ENCODE measurements around the gene MYCL.
"Not testable (repeated sequence)": the region's sequence is repeated elsewhere in the genome, so short reads cannot be mapped to it uniquely, and the experiment has no call there.

Gene MYCL

DNA sequence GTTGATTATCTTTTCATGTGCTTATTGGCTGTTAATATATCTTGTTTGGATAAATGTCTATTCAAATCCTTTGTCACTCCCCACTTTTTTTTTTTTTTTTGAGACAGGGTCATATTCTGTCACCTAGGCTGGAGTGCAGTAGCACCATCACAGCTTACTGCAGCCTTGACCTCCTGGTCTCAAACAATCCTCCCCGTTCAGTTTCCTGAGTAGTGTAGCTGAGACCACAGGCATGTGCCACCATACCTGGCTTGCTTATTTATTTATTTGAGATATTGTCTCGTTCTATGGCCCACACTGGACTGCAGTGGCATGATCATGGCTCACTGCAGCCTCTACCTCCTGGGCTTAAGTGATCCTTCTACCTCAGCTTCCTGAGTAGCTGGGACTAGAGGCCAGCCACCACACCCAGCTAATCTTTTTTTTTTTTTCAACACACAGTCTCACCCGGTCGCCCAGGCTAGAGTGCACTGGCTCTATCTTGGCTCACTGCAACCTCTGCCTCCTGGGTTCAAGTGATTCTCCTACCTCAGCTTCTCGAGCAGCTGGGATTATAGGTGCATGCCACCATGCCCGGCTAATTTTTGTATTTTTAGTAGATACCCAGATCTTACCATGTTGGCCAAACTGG, 13.9 kb upstream of the MYCL start:
- no peak for DNase-seq

DNA sequence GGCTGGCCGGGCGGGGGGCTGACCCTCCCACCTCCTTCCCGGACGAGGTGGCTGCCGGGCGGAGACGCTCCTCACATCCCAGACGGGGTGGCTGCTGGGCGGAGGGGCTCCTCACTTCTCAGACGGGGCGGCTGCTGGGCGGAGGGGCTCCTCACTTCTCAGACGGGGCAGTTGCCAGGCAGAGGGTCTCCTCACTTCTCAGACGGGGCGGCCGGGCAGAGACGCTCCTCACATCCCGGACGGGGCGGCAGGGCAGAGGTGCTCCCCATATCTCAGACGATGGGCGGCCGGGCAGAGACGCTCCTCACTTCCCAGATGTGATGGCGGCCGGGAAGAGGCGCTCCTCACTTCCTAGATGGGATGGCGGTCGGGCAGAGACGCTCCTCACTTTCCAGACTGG, 11.4 kb upstream of the MYCL start:
- not testable (repeated sequence) for DNase-seq

DNA sequence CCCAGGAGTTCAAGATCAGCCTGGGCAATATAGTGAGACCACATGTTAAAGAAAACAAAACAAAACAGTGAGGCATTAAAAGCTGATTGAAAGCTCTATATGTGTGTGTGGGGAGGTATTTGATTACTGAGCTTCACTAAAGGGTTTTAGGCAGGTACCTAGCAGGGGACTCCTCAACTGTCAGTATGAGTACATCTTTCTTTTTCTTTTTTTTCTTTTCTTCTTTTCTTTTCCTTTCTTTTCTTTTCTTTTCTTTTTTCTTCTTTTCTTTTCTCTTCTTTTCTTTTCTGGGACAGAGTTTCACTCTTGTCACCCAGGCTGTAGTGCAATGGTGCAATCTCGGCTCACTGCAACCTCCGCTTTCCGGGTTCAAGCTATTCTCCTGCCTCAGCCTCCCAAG, 8.5 kb upstream of the MYCL start:
- DNase-seq = no peak

DNA sequence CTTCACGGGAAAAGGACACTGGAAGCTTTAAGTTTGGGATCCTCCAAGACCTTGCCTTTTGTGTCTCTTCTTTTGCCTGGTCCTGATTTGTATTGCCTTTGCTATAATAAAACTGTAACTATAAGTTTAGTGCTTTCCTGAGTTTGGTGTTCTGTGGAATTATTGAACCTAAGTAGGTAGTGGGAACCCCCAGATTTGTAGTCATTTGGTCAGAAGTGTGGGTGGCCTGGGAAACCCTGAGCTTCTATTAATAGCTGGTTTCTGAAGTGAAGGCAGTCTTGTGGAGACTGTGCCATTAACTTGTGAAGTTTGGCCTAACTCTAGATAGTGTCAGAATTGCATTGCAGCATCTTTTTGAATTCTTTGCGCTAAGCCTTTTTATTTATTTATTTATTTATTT, 6.8 kb upstream of the MYCL start:
- DNase-seq = no peak

DNA sequence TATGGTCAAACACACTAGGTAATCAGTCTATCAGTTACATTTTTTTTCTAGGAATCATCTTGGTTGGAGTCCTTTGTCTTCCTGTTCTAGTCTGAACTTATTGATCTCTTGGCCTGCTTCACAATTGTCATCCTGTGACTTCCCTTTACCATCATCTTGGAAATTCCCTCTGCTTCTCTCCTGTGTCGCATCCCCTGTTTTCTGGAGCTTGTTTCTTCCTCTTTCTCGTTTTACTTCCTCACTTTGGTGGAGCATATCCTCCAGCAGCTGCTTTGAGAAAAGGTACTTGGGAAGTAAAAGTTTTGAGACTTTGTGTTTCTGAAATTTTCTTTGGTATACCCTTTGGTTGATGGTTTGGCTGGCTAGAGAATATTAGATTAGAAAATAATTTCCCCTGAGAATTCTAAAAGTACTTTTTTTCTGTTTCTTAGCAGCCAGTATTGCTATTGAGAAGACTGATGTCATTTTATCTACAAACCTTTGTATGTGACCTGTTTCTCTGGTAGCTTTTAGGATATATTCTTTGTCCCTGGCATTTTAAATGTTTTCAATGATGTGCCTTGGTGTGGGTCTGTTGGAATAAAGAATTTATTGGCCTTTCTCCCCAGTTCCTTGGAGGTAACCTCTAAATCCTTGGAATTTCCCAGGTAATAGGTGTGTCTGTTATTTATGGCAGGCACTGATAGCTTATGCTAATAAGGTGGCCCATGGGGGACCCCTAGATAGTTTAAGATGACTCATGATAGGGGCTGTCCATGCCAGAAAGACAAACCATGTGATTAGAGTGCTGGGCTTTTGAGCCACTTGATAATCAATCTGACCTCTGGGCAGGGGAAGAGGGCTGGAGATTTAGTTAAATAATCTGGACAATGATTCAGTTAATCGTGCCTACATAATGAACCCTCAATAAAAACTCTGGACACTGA, 6.1 kb upstream of the MYCL start:
- DNase-seq = no peak

DNA sequence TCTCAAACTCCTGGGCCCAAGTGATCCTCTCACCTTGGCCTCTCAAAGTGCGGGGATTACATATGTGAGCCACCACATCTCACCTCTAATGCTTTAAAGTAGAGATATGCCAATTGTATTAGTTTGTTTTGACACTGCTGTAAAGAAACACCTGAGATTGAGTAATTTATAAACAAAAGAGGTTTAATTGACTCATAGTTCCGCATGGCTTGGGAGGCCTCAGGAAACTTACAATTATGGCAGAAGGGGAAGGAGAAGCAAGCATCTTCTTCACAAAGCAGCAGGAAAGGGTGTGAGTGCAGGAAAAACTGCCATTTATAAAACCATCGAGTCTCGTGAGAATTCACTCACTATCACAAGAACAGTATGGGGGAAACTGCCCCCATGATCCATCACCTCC, 3.5 kb upstream of the MYCL start:
- no peak for DNase-seq

DNA sequence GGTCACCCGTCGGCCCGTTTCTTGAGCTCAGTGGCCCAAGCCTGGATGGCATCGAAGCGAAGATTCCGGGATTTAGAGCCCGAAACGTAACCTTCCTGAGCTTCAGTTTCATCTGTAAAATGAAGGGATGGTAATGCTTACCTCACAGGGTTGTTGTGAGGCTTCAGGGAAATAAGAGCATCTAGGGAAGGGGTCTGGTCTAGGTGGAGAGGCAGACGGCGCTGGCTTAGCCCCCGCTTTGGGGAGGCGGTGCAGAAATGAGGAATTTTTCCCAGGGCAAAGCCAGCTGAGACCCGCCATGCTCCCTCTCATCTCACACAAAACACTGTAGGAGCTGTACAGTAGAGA, 717 bp upstream of the MYCL start:
- no peak for DNase-seq

DNA sequence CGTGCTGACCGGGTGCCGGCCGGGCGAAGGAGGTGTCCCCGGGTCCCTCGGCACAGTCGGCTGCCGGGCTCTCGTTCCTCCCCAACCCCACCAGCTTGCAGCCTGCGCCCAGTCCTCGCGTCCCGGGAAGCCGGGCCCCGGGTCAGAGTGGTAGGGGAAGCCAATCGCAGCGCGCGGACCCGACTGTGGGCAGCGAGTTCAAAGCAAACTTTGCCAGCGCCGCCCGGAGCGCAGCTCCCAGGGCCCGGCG, 328 bp downstream of the MYCL start:
- no peak for DNase-seq

DNA sequence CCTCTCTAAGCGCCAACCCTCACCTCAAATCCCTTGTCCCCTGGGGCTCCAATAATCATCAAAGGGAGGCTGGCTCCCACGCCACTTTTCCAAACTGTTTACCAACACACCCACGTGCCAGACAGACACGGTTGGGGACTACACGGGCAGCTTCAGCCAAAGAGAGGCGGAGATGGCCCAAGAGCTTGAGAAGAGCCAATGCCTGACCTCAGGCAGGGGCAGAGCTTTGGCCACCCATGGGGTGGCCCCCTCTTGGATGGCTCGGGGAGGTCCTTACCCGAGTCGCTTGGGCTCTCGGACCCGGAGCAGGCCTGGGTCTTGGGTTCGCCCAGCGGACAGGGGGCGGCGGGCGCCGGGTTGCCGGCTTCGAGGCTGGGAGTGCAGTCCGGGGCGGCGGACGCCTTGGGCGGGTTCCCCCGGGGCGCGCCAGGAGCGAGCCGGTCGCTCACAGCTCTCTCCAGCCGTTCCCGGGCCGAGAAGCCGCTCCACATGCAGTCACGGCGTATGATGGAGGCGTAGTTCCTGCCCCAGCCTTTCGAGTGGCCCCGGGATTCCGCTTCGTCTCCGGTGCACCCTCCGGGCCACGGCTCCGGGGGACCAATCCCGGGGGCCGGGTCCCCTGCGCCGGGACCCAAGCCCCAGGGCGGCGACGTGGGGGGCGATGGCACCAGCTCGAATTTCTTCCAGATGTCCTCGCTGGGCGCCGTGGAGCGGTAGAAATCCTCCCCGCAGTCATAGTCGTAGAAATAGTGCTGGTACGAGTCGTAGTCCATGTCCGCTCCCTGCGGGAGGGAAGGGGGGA, 854 bp downstream of the MYCL start:
- DNase-seq = no peak

DNA sequence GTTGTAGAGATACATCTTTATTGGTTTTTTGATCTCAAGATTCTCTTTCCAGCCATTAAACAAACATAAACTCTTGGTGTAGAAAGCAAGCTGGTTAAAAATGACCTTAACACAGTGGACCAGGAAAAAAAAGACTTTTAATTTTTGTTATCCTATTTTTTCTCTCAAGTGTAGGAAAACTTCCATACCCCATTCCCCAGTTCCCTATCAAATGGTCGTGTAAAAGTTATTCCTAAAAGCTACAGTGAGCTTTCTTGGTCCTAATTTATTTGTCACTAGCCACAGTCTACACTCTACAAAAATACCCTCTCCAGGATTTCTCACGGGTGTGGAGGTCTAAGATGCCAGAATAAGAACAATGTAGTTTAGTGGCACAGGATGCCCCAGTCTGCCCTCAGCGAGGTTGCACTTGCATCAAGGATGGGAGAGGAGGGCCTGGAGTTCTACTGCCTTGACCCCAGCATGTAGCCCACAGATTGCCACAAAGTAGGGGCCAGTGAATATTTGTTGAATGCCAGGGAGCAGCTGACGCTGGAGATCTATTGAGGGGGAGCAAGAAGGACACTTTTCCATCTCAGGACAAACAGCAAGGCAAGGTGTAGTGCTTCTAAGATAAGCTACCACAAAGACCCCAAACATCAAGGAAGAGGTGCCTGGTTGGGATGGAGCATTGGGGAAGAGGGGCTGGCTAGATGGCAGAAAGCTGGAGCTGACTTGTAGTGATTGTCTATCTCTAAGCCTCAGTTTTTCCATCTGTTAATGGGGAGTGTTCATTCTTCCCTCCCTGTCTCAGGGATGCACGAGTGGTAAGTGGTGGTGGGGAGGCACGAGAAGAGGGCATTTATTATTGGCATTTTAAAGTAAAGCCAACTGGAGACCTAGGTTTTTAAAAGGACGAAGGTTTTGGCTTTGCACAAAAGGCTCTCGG, 1.8 kb downstream of the MYCL start:
- DNase-seq = no peak

DNA sequence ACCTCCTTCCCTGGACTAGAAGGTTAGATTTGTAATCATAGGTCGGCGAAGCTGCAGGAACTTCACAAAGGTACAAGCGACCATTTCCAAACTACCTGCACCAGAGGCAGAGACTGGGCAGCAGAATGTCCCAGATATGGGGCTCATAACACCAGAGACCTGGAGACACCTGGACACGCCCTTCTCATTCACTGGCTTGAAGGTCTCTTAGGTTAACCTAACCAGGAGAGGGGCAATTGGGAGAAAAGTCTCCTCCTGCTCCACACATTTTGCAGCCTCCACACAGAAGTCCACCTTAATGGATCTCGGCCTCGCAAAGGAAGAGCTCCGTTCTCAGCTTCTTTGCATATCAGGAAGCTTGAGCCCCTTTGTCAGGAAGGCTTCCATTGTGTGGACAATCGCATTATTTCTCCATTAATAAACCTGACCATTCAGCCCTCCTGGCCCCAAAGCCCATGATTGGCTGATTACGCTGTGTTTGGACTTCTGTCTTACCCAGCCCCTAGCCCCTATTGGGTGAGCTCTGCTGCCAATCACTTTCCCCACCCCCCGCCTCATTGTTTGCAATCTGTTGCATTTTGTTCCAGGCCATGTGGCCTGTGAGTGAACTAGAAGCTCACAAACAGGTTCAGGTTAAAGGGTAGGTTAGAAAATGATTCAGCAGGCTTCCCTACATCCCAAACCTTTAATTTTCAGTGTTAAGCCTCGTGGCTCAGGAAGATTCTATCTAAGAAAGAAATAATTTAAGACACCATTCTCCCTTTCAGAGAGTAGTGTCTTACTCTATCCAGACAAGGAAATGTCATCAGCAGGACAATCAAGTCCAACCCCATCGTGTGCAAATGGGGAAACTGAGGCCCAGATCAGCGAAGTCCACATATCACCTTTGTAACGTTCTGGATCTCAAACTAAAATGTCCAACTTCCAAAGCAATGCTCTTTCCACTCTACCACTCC, 2.8 kb downstream of the MYCL start:
- no peak for DNase-seq

DNA sequence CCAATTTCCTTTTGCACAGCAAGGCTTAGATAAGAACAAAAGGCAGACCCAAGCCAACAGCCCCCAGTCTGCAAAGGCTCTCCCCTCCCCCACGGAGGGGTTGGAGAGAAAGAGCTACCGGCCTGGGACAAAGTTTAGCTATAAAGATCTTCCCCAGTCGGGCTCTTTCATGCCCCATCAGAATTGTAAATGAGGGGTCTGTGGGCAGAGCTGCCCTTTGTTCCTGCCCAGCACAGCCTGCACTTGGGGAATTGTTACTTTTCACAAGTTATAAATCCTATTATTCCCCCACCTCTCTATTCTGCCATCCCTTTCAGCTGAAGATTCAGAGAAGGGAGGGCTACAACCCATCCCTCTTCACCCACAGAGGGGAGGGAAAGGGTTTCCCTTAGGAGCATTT, 3.5 kb downstream of the MYCL start:
- DNase-seq = no peak

DNA sequence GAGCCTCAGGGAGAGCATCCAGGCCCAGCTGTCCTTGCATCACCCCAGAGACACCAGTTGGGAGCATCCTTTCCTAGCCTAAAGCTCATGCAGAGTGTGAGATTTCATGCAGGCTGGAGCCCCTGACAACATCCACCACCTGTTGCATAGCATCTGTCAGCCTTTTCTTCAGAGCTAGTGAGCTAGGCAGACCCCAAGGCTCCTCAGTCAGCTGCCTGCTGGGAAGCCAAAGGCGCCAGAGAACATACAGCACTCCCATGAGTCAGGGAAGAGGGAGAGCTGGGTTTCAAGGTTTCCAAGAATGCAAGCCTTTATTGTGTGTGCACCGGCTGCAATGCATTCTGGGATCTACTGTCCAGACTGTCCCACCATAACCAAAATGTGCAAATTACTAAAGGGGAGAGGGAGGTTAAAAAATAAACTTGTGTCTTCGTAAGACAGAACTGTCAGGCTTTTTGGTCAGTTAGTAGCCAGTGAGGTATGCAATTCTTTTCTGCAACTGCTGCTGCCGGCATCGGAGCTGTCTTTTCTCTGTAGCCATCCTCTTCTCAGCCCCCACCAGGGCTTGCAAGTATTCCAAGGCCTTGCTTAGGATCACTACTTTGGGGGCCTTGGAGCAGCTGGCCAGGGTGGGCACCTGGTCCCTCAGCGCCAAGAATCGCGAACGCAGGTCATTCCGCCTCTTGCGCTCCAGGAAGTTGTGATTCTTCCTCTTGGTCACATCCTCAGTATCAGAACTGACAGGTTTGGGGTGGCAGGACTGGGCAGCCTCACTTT, 4.6 kb downstream of the MYCL start:
- DNase-seq = no peak

DNA sequence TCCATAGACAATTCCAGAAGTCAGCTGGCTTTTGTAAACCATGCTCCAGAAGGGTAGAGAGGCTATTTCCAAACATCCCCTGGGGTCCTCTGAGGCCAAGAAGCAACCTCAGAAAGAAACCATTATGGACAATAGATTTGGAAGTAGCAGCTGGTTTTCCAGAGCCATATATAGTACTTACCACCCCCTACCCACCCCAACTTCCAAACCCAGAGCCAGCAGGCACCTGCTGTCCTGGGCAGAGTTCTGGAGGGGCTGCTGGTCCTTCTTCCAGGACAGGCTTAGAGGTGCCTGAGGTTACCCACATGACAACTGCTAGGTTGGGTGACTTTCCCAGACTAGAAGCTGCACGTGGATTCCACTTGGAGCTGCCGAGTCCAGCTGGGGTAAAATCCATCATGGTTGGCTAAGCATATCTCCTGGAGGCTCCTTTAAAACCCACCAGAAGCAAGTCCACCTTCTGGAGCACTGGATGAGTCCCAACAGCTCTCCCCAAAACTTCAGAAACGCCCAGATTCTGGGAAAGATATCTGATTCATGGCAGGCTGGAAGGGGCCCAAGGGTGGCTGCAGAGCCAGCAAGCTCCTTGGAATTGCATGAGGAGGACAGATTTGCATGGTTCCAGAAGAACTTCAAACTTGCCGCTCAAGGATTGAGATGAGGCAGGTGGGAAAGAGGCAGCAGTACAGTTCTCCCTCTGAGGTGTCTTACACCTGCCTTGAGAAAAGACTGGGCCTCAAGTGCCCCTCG, 5.8 kb downstream of the MYCL start:
- DNase-seq = no peak

DNA sequence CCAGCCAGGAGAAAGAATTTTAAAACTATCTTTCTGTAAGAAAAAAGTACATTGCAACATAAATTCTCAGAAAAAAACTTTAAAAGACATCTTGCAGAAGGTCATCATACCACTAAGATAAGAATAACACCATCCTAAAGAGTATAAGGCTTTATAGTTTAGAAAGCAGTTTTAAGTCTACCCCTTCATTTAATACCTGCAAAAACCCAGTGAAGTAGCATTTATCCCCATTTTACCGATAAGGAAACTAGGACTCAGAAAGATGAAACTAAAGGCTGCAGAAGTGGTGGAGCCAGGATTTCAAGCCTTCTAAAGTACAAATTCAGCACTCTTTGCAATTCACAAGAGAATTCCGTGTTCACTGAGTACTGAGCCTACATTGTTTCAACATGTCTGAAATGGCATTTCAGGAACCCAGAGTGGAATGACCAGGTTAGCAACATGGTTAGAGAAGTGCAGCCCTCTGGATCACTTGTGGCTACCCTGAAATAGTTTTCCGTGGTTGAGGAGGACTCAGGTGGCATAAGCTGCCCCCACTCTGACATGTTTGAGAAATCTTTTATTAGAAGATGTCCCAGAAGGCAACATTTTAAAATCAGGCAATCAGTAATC, 6.7 kb downstream of the MYCL start:
- no peak for DNase-seq

DNA sequence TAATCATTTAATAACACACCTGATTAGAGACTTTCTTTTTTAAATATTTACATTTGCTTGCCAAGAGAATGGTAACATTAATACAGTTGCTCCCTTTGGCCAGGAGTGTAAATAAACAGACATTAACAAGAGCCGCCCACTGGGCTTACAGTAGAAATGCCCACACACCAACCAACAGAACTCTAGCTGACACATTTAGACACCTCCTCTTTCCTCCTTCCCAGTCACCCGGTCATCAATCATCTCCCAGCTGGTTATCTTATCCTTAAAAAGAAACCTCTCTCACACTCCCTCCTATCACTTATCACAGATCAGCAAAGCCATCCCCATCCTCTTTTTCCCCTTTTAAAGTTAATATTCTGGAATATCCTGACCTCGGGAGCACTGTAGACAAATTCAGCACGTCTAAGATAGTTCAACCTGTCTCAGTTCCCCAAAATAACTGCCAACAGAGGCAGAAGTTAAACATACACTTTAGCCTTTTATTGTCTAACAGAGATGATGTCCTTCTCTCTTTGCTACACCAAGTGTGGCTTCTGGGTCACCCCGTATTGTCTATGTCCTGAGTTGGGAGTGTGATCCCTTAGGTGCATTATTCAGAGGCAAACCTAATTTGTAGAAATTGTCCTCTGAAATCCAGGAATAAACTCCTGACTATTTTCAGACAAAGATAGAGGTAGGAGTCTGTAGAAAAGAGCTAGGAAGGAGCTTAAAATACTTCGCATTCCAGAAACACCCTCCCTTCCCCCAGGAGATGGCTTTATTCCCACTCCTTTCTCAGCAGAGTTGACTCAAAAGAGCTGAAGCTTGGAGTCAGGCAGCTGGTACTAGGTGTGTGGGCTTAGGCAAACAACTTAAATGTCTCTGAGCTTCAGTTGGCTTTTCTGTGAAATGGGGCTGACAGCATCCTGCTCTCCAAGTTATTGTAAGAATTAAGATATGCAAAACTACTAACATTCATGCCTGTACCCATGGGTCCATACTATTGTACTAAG, 8.8 kb downstream of the MYCL start:
- peak; percentile 35 for DNase-seq

DNA sequence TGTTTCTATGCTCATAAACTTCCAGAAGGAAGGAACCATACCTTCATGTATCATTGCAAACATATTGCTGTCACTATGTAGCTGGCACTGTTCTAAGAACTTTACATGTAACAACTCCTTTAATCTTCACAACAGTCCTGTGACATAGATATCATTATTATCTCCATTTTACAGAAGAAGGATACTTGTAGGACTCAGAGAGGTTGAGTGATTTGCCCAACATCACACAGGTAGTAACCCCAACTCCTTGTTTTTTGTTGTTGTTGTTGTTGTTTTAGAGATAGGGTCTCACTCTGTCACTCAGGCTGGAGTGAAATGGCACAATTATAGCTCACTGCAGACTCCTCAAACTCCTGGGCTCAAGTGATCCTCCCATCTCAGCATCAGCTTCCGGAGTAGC, 10.8 kb downstream of the MYCL start:
- no peak for DNase-seq

DNA sequence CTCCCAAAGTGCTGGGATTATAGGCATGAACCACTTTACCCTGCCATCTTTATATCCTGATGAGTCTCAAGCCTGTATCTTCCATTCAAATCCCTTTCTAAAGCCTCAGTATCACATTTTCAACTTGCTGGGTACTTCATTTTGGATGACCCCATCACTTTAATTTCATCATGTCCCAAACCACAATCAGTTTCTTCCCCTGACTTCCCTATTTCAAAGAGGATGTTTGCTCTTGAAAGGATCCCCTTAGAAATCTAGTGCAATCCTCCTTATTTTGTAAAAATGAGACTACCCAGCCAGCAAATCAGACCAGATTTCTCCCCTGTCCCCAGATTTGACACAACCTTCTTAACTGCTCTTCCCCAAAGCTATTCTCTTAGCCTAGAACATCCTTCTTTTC, 11.4 kb downstream of the MYCL start:
- DNase-seq = no peak

All from hematopoietic multipotent progenitor cell treated with erythropoietin and hydrocortisone succinate and interleukin-3 and kit ligand, for 8 days (in vitro differentiated cells).